ENCODE data around the gene KRT13.

KRT13 gene

GRCh38 chr17:41467561-41467960 lies 37.9 kb downstream of the KRT13 start:
- DNase-seq (ENCODE audit: low read depth in 2 of 2) = no peak

- DNase-seq (ENCODE audit: low read depth in 2 of 2) = no peak
These were observed 38.4 kb downstream of the KRT13 start, which contains the start of gene KRT32 for GRCh38 chr17:41466988-41467387. Gene KRT32, minus strand, starts transcription at chr17:41467386. Its CDS starts 61 bp downstream, at chr17:41467325.

- no peak for DNase-seq (ENCODE audit: low read depth in 2 of 2)
These were observed 40.7 kb downstream of the KRT13 start for GRCh38 chr17:41464682-41465081.

- DNase-seq (ENCODE audit: low read depth in 2 of 2) = no peak
These were observed 41.2 kb downstream of the KRT13 start for GRCh38 chr17:41464173-41464572.

GRCh38 chr17:41463746-41464145 lies 41.7 kb downstream of the KRT13 start:
- no peak for DNase-seq (ENCODE audit: low read depth in 2 of 2)

- no peak for DNase-seq (ENCODE audit: low read depth in 2 of 2)
These were observed 42.7 kb downstream of the KRT13 start for GRCh38 chr17:41462705-41463104.

- no peak for DNase-seq (ENCODE audit: low read depth in 2 of 2)
These were observed 47.7 kb downstream of the KRT13 start for GRCh38 chr17:41457676-41458075.

- DNase-seq (ENCODE audit: low read depth in 2 of 2) = no peak
These were observed 49.2 kb downstream of the KRT13 start for GRCh38 chr17:41456204-41456603.

GRCh38 chr17:41455236-41455635 lies 50.2 kb downstream of the KRT13 start:
- DNase-seq (ENCODE audit: low read depth in 2 of 2) = no peak

- no peak for DNase-seq (ENCODE audit: low read depth in 2 of 2)
These were observed 52.3 kb downstream of the KRT13 start for GRCh38 chr17:41453066-41453465.

- DNase-seq (ENCODE audit: low read depth in 2 of 2) = no peak
These were observed 53.1 kb downstream of the KRT13 start for GRCh38 chr17:41452281-41452680.

GRCh38 chr17:41451154-41451728 lies 54.2 kb downstream of the KRT13 start:
- no peak for DNase-seq (ENCODE audit: low read depth in 2 of 2)
